ENCODE measurements around the gene GID8. TPM values are rescaled to one million over a fixed set of nuclear protein-coding genes. Genes with fewer than 3 reads are reported as not detected.

The GID8 gene
- total and polyA plus RNA-seq, 2 of the 13 experiments (the other 11 are each of a cell fraction or from before 2014, with no cell fraction given) = 39.6 to 59.8 TPM

GRCh38 chr20:62955519-62956386 lies 17.8 kb downstream of the GID8 start (continued):
- TF ChIP-seq SOX6 (IDR thresholded peaks at IDR 0.05) (no peak), SOX6 (CRISPR knock-in tag; IDR thresholded peaks at IDR 0.05) (peak; percentile 95), MXI1 (IDR thresholded peaks at IDR 0.05; ENCODE audit: borderline replicate concordance, low read depth, low read length) (peak; percentile 99), SRSF9 (IDR thresholded peaks at IDR 0.05; ENCODE audit: borderline replicate concordance, insufficient read depth, low read depth, low read length, poor library complexity, severe bottlenecking) (no peak), ZNF552 (CRISPR knock-in tag; IDR thresholded peaks at IDR 0.05; ENCODE audit: borderline replicate concordance) (peak; percentile 34; the same call in 1 of the 2 replicates), ZNF143 (CRISPR knock-in tag; IDR thresholded peaks at IDR 0.05) (peak; percentile 47; the same call in 1 of the 2 replicates), ZBTB4 (CRISPR knock-in tag; IDR thresholded peaks at IDR 0.05; ENCODE audit: borderline replicate concordance) (peak; percentile 93; the same call in 1 of the 2 replicates), ZNF747 (CRISPR knock-in tag; IDR thresholded peaks at IDR 0.05; ENCODE audit: borderline replicate concordance) (peak; percentile 99), NAIF1 (CRISPR knock-in tag; IDR thresholded peaks at IDR 0.05; ENCODE audit: borderline replicate concordance) (no peak; the same call in 1 of the 2 replicates), ZNF275 (CRISPR knock-in tag; IDR thresholded peaks at IDR 0.05; ENCODE audit: borderline replicate concordance) (peak; percentile 89), SKIL (CRISPR knock-in tag; IDR thresholded peaks at IDR 0.05; ENCODE audit: borderline replicate concordance) (peak; percentile 72; the same call in 1 of the 2 replicates), ZNF879 (CRISPR knock-in tag; IDR thresholded peaks at IDR 0.05) (no peak), MYC (CRISPR knock-in tag; IDR thresholded peaks at IDR 0.05; ENCODE audit: borderline replicate concordance) (peak; percentile 98), PATZ1 (CRISPR knock-in tag; IDR thresholded peaks at IDR 0.05) (peak; percentile 100), E2F1 (CRISPR knock-in tag; IDR thresholded peaks at IDR 0.05) (no peak), ZSCAN25 (CRISPR knock-in tag; IDR thresholded peaks at IDR 0.05) (peak; percentile 70; the same call in 1 of the 2 replicates), CENPX (CRISPR knock-in tag; IDR thresholded peaks at IDR 0.05) (no peak), ZNF256 (CRISPR knock-in tag; conservative IDR thresholded peaks at IDR 0.05) (0 out of 2 replicates have a peak, but pooled peaks have one; percentile 94)
